K562 (cell line): ENCODE results near the gene LRRN3.

ENCODE experiments used
- CREB5 ChIP-seq: fragments of 250-450 bp; sonication (Bioruptor Pico); IDR thresholded peaks from 2 replicates; pipeline ENCODE4 v1.5.0; 2020; ENCODE audit warnings: mild to moderate bottlenecking
- CTCF ChIP-seq, 3 experiments: IDR thresholded peaks in 2 of 3; conservative IDR thresholded peaks in 1 of 3; 2 replicates each; pipeline ENCODE4 v1.5.1; 2011 to 2012; ENCODE audit warnings: low read length in 3 of 3, mild to moderate bottlenecking in 3 of 3, control low read depth in 2 of 3, improper control_type of control experiment in 1 of 3, inconsistent platforms in 1 of 3, low read depth in 1 of 3, mixed read lengths in 1 of 3, moderate library complexity in 1 of 3; ENCODE audit not compliant: insufficient read depth in 2 of 3
- EP300 ChIP-seq: IDR thresholded peaks from 2 replicates; pipeline ENCODE4 v1.6.1; 2012; ENCODE audit warnings: low read length, improper control_type of control experiment
- EZH2 ChIP-seq: IDR thresholded peaks from 2 replicates; pipeline ENCODE4 v1.6.1; 2012; ENCODE audit warnings: low read depth, mild to moderate bottlenecking, inconsistent platforms, low read length, borderline replicate concordance
- HBP1 ChIP-seq: fragments of 450-650 bp; formaldehyde crosslinking; IDR thresholded peaks from 2 replicates; pipeline ENCODE4 v1.4.0; 2022; ENCODE audit warnings: missing genetic modification characterization
- SP1 ChIP-seq: sonication (generic); formaldehyde crosslinking; IDR thresholded peaks from 2 replicates; pipeline ENCODE4 v1.8.1; 2022; ENCODE audit warnings: mild to moderate bottlenecking, missing genetic modification reagents
- ZBTB11 ChIP-seq, 3 experiments: fragments of 200-800 bp in 1 of 3; fragments of 250-450 bp in 1 of 3; fragments of 450-650 bp in 1 of 3; sonication (Bioruptor Pico) in 1 of 3; sonication (Bioruptor generic) in 1 of 3; formaldehyde crosslinking in 1 of 3; IDR thresholded peaks; 2 replicates each; pipeline versions ENCODE4 v1.6.1 to v1.8.0; 2016 to 2022; ENCODE audit warnings: mild to moderate bottlenecking in 2 of 3, missing genetic modification characterization in 2 of 3, missing compliant biosample characterization in 1 of 3, moderate library complexity in 1 of 3
- ZNF280A ChIP-seq: fragments of 450-650 bp; IDR thresholded peaks from 2 replicates; pipeline ENCODE4 v1.6.1; 2018; ENCODE audit warnings: mild to moderate bottlenecking, low read depth; ENCODE audit not compliant: partially characterized antibody
- ZNF707 ChIP-seq: fragments of 250-450 bp; sonication (Bioruptor Pico); conservative IDR thresholded peaks from 2 replicates; pipeline ENCODE4 v1.8.0; 2022; ENCODE audit warnings: inconsistent platforms, mild to moderate bottlenecking, moderate library complexity

- TF ChIP-seq CREB5 (CRISPR knock-in tag) (no peak), CTCF (IDR thresholded peaks at IDR 0.05 in 2 of 3, conservative IDR thresholded peaks at IDR 0.05 in 1 of 3; ENCODE audit: insufficient read depth in 2 of 3, low read depth in 1 of 3, low read length in 3 of 3) (no peak), EZH2 (no peak), ZBTB11 (CRISPR knock-in tag; IDR thresholded peaks at IDR 0.05) (no peak), SP1 (no peak), HBP1 (no peak), ZNF707 (no peak), ZNF280A (no peak), EP300 (no peak)
Observed at GRCh38 chr7:111162692-111163091, 71.8 kb downstream of the LRRN3 start.
